Pancreas (tissue), 10 donors: Measurements from ENCODE around the gene ABCA1. TPM values are rescaled to one million over a fixed set of nuclear protein-coding genes. Genes with fewer than 3 reads are reported as not detected.

ENCODE experiments used
- ATAC-seq, 4 donors: fragments of 200-7000 bp; cut with Tn5 transposase; one replicate each; pipeline versions ENCODE4 v1.8.0 to v1.9.1; 2020; ENCODE audit warnings: mild to moderate bottlenecking in 4 of 4, moderate library complexity in 4 of 4
- DNase-seq, 6 donors: peaks; one replicate each; pipeline ENCODE4 v3.0.0-alpha.2; 2020
- FAIRE-seq: peaks from 2 replicates; lab custom pipeline; 2012; peaks lifted over from hg19 to GRCh38; lab: Jason Lieb, UNC
- H3K27ac ChIP-seq, 4 donors: fragments of 200-600 bp; sonication (generic); 1 replicate in 3 of 4; 2 replicates in 1 of 4; pipeline versions ENCODE4 v1.5.0 to v1.8.0; 2020
- H3K27me3 ChIP-seq, 4 donors: fragments of 200-600 bp; one replicate each; pipeline ENCODE4 v1.8.0; 2021
- H3K36me3 ChIP-seq, 3 donors: fragments of 200-600 bp; sonication (generic) in 1 of 3; one replicate each; pipeline versions ENCODE4 v1.5.0 to v1.8.0; 2020 to 2021
- H3K4me1 ChIP-seq, 3 donors: fragments of 200-600 bp; one replicate each; pipeline ENCODE4 v1.8.0; 2021
- H3K4me3 ChIP-seq, 4 donors: fragments of 200-600 bp; sonication (generic) in 2 of 4; one replicate each; pipeline versions ENCODE4 v1.5.0 to v1.8.0; 2020 to 2021
- H3K9me3 ChIP-seq, 4 donors: fragments of 200-600 bp; one replicate each; pipeline ENCODE4 v1.8.0; 2021
- CTCF ChIP-seq, 4 donors: fragments of 200-600 bp; sonication (generic) in 3 of 4; IDR thresholded peaks; one replicate each; pipeline versions ENCODE4 v1.5.0 to v1.8.0; 2021; ENCODE audit warnings: antibody characterized with exemption in 4 of 4
- WGBS, 2 donors: extraction: QIAGEN DNeasy Blood & Tissue Kit; methylation state at CpG; one replicate each; pipeline ENCODE4 v1.1.7; 2013; 5-methylcytosine and 5-hydroxymethylcytosine counted together
- intact Hi-C, 3 donors: fragments of 100-400 bp; cut with DNase I; formaldehyde crosslinking; loops; one replicate each; pipeline versions ENCODE4 v1.11.1 to v1.14.2; 2022
- polyA plus RNA-seq, 2 donors: library from polyadenylated mRNA; stranded (reverse); fragments of 200-250 nt; gene quantifications; one replicate each; pipeline ENCODE4 v1.2.3, GENCODE V29; 2013
- total RNA-seq, 6 donors: library from RNA; stranded (reverse); fragmentation: NEBNext Ultra II Directional in 4 of 6; extraction: Animal tissue kit (Norgen Biotek cat#: 25700) in 4 of 6; gene quantifications; one replicate each; pipeline versions ENCODE4 v1.2.1 to v1.2.4, GENCODE V29; 2021 to 2023
- donor health status: healthy with polysubstance abuse.
- donor health status: DM: no; HTN: no; CAD: no; lungs with moderate emphysema.
- donor health status: DM: no; HTN: no; CAD: no.
- donor health status: control.
- donor health status: control.
- donor health status: Bipolar disorder and iron deficiency.
- donor health status: DM: yes; HTN: yes; CAD: no.
- donor health status: DM: no; HTN: no; CAD: no.
- donor health status: DM: no; HTN: no; CAD: no.
- donor health status: DM: yes; HTN: yes; CAD: no.

Gene ABCA1
- total and polyA plus RNA-seq, 8 donors, result 3.2 to 20.4 (median 8.6) TPM

- no peak for TF ChIP-seq CTCF (IDR thresholded peaks at IDR 0.05)
- no peaks in the 10 kb centered on the region for H3K36me3 ChIP-seq
- intact Hi-C loops, result no loop called here
- H3K27ac ChIP-seq, result peak overlapping the region; percentile 80 to 93 (median 86)
- H3K27me3 ChIP-seq, result no peaks in the 10 kb centered on the region
- peak overlapping the region; percentile 78 to 80 (median 79) for H3K4me3 ChIP-seq
- H3K9me3 ChIP-seq, result no peaks in the 10 kb centered on the region
- DNase-seq (no peak), ATAC-seq (peak; percentile 2 to 25 (median 6)), FAIRE-seq (no peak)
- peaks cover 0 to 15% (median 0%) of the 10 kb centered on the region in 3 donors for H3K4me1 ChIP-seq
- WGBS, 2 donors, result 4 to 6% methylated on average over 19 of the region's 19 CpGs
These were observed 179.5 kb downstream of the ABCA1 start for GRCh38 chr9:104748359-104749031.

DNA sequence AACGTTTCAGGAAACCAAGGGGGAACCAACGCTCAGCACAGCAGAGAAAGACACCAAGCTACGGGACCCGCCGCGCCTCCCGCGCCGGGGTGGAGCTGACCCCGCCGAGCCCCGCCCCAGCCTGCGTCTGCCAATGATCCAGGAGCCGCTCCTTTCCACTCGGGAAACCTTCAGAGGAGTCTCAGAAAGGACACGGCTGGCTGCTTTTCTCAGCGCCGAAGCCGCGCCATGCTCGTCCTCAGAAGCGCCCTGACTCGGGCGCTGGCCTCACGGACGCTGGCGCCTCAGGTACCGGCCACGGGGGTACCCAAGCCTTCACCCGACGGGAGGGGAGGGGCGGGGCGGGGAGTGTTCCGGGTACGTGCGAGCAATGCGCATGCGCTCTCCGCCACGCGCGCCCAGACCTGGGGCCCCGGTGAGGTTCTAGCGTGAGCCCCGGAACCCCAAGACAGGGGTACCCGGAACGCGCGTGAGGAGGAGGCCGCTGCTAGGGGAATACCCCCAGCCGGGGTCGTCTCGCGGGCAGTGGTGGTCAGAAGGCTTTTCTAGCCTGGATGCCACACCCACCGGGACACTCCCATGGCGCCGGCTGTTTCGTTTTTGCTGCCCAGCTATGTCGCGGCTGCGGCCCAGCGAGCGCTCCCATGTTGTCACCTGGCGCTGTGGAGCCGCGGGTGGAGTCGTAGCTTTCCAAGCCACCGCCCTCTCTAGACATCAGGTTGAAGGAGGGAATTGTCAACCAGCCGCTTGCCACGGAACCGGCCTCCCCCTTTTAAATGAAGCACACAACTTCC, 180.2 kb downstream of the ABCA1 start, which contains the start of gene NIPSNAP3A:
NIPSNAP3A (plus strand) TSS at position 119 of the 794 bp plus-strand sequence; CDS start at position 229, 110 bp downstream.
- DNase-seq (peak; percentile 79 to 92 (median 85)), ATAC-seq (peak; percentile 91 to 96 (median 94)), FAIRE-seq (no peak)
- TF ChIP-seq CTCF (IDR thresholded peaks at IDR 0.05), result no peak
- Histone ChIP-seq H3K27me3 (no peaks in the 10 kb centered on the region), H3K4me1 (peaks cover 0 to 15% (median 0%) of the 10 kb centered on the region in 3 donors), H3K36me3 (no peaks in the 10 kb centered on the region), H3K4me3 (peak within 1 kb of the TSS; percentile 78 to 80 (median 79)), H3K27ac (peak within 1 kb of the TSS; percentile 80 to 93 (median 86)), H3K9me3 (no peaks in the 10 kb centered on the region)
- intact Hi-C loops, result no loop called here
- 0 to 1% methylated on average over 70 to 71 of the region's 71 CpGs for WGBS, 2 donors

- Histone ChIP-seq H3K4me1 (peaks cover 0 to 15% (median 0%) of the 10 kb centered on the region in 3 donors), H3K4me3 (peak overlapping the region; percentile 78 to 80 (median 79)), H3K27ac (peak overlapping the region; percentile 80 to 93 (median 86)), H3K36me3 (no peaks in the 10 kb centered on the region), H3K9me3 (no peaks in the 10 kb centered on the region), H3K27me3 (no peaks in the 10 kb centered on the region)
- FAIRE-seq, result no peak
- DNase-seq, result no peak
- ATAC-seq, result peak; percentile 29 to 51 (median 50)
- intact Hi-C loops, result no loop called here
- 0% methylated on average over 9 of the region's 9 CpGs for WGBS, 2 donors
- TF ChIP-seq CTCF (IDR thresholded peaks at IDR 0.05), result no peak
These were observed 180.8 kb downstream of the ABCA1 start for GRCh38 chr9:104747245-104747564.

GRCh38 chr9:104746798-104747197, 181.2 kb downstream of the ABCA1 start:
- DNase-seq (no peak), FAIRE-seq (no peak), ATAC-seq (no peak)
- TF ChIP-seq CTCF (IDR thresholded peaks at IDR 0.05), result no peak
- peaks cover 0 to 15% (median 0%) of the 10 kb centered on the region in 3 donors for H3K4me1 ChIP-seq
- intact Hi-C loops, result no loop called here
- peak overlapping the region; percentile 80 to 93 (median 86) for H3K27ac ChIP-seq
- no peaks in the 10 kb centered on the region for H3K27me3 ChIP-seq
- H3K36me3 ChIP-seq, result no peaks in the 10 kb centered on the region
- WGBS, 2 donors, result 3 to 4% methylated on average over 1 of the region's 1 CpG
- peak overlapping the region in 3 of 4 donors; percentile 78 to 80 (median 78) for H3K4me3 ChIP-seq
- H3K9me3 ChIP-seq, result no peaks in the 10 kb centered on the region
